Astrocyte of the cerebellum (primary cell): ENCODE measurements around the gene COL6A2.
A peak's percentile ranks its signal among the peaks of the same experiment; 100 is the strongest.

ENCODE experiments used
- DNase-seq: peaks from one replicate; pipeline ENCODE4 v3.0.0-alpha.2; 2011; ENCODE audit warnings: low read depth
- H3K4me3 ChIP-seq: 2 replicates; pipeline ENCODE4 v1.5.1; 2011; ENCODE audit warnings: mild to moderate bottlenecking, low read depth, low read length, moderate library complexity
- in situ Hi-C: cut with HindIII; loops from 2 replicates; pipeline ENCODE4 v1.10.0; 2017; ENCODE audit warnings: low sequenced_read_pairs
- TF ChIP-seq, protein P1 (sequence below): IDR thresholded peaks from 2 replicates; pipeline ENCODE4 v1.5.1; 2012; ENCODE audit warnings: low read length, low read depth, moderate library complexity, mild to moderate bottlenecking; ENCODE audit errors: missing control alignments

Gene COL6A2

GRCh38 chr21:46051821-46052675, 45.9 kb upstream of the COL6A2 start:
- H3K4me3 ChIP-seq: no peak overlapping the region
- in situ Hi-C loops: loop anchor here (5.0 kb wide), 2 partner anchors 50 to 60 kb away; no protein-coding TSS in a partner anchor
- DNase-seq: no peak
- TF ChIP-seq, protein P1, sequence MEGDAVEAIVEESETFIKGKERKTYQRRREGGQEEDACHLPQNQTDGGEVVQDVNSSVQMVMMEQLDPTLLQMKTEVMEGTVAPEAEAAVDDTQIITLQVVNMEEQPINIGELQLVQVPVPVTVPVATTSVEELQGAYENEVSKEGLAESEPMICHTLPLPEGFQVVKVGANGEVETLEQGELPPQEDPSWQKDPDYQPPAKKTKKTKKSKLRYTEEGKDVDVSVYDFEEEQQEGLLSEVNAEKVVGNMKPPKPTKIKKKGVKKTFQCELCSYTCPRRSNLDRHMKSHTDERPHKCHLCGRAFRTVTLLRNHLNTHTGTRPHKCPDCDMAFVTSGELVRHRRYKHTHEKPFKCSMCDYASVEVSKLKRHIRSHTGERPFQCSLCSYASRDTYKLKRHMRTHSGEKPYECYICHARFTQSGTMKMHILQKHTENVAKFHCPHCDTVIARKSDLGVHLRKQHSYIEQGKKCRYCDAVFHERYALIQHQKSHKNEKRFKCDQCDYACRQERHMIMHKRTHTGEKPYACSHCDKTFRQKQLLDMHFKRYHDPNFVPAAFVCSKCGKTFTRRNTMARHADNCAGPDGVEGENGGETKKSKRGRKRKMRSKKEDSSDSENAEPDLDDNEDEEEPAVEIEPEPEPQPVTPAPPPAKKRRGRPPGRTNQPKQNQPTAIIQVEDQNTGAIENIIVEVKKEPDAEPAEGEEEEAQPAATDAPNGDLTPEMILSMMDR: no peak

DNA sequence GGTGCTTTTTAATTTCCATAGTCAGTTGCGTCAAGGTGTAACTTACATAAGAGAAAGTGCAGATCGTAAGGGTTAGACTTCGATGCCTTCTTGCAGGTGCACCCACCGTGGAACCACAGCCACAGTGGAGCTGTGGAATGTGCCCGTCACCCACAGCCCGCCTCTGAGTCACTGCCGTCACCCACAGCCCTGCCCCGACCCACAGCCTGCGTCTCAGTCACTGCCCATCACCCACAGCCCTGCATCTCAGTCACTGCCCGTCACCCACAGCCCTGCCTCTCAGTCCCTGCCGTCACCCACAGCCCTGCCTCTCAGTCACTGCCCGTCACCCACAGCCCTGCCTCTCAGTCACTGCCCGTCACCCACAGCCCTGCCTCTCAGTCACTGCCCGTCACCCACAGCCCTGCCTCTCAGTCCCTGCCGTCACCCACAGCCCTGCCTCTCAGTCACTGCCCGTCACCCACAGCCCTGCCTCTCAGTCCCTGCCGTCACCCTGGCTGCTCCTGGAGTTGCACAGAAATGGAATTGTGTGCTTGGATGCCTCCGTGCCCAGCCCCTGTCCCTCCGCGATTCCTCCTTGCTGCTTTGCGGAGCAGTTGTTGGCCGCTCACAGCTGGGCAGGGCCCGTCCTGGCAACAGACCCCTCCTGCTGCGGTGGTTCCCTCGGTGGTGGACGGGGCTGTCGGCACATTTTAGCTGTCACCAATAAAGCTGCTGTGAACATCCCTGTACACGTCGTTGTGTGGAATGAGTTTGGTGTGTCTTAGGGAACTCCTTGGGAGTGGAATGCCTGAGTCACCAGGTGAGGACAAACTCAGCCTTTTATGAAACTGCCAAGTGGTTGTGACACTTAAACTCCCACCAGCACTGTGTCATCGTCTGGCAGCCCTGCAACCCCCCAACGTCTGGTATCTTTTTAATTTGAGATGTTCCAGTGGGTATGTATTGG, 44.9 kb upstream of the COL6A2 start:
- TF ChIP-seq, protein P1: no peak

DNA sequence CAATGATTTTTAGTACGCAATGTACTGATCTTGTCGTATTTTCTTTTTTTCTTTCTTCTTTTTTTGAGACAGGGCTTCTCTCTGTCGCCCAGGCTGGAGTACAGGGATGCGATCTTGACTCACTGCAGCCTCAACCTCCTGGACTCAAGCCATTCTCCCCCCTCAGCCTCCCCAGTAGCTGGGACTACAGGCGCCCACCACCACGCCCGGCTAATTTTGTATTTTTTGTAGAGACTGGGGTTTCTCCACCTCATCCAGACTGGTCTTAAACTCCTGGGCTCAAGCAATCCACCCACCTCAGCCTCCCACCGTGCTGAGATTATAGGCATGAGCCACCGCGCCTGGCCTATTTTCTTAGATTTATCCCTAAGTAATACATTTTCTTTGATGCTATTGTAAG, 43.9 kb upstream of the COL6A2 start:
- no peak for DNase-seq
- TF ChIP-seq, protein P1: no peak
- in situ Hi-C loops: loop anchor here (5.0 kb wide), 2 partner anchors 52 to 58 kb away; no protein-coding TSS in a partner anchor
- no peak overlapping the region for H3K4me3 ChIP-seq

More for the DNA sequence above, 44.9 kb upstream of the COL6A2 start:
- H3K4me3 ChIP-seq: no peak overlapping the region
- peak; percentile 67 for DNase-seq
- in situ Hi-C loops: loop anchor here (5.0 kb wide), 2 partner anchors 51 to 59 kb away; no protein-coding TSS in a partner anchor

GRCh38 chr21:46054451-46054881, 43.4 kb upstream of the COL6A2 start:
- TF ChIP-seq, protein P1: no peak
- DNase-seq: no peak
- H3K4me3 ChIP-seq: no peak overlapping the region
- in situ Hi-C loops: loop anchor here (5.0 kb wide), 2 partner anchors 52 to 58 kb away; no protein-coding TSS in a partner anchor

GRCh38 chr21:46055863-46056281, 42.0 kb upstream of the COL6A2 start:
- TF ChIP-seq, protein P1: no peak
- no peak for DNase-seq
- in situ Hi-C loops: no loop called here
- no peak overlapping the region for H3K4me3 ChIP-seq

DNA sequence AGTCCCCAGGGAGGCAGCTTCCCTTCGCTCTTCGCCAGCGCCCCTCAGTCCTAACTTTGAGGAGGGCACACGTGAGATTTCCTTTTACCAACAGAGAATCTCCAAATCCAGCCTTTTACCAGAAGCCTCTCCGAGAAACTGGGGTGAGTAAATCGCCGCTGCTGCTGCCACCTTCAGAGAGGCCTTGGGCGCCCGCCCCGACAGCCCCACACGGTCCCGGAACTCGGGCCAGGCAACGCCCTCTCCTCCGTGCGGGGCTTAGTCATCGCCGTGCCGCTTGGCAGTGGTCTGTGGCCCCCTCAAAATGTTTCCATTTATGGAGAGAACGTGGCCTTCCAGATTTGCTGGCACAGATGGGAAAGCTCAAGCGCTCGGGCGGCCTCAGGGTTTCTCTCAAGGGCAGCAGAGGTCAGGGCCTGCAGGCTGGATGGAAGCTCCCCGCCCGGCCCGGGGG, 41.4 kb upstream of the COL6A2 start:
- no peak overlapping the region for H3K4me3 ChIP-seq
- in situ Hi-C loops: no loop called here
- peak; percentile 81 for DNase-seq
- TF ChIP-seq, protein P1: no peak
